SKM-1 (cell line): Measurements from ENCODE around the gene HIP1R.
A peak's percentile ranks its signal among the peaks of the same experiment; 100 is the strongest.
"Not testable (repeated sequence)": the region's sequence is repeated elsewhere in the genome, so short reads cannot be mapped to it uniquely, and the experiment has no call there.

Source experiments
- DNase-seq: peaks from one replicate; lab custom pipeline; 2025; ENCODE audit not compliant: unreplicated experiment; lab: John Stamatoyannopoulos, UW

HIP1R gene, protein sequence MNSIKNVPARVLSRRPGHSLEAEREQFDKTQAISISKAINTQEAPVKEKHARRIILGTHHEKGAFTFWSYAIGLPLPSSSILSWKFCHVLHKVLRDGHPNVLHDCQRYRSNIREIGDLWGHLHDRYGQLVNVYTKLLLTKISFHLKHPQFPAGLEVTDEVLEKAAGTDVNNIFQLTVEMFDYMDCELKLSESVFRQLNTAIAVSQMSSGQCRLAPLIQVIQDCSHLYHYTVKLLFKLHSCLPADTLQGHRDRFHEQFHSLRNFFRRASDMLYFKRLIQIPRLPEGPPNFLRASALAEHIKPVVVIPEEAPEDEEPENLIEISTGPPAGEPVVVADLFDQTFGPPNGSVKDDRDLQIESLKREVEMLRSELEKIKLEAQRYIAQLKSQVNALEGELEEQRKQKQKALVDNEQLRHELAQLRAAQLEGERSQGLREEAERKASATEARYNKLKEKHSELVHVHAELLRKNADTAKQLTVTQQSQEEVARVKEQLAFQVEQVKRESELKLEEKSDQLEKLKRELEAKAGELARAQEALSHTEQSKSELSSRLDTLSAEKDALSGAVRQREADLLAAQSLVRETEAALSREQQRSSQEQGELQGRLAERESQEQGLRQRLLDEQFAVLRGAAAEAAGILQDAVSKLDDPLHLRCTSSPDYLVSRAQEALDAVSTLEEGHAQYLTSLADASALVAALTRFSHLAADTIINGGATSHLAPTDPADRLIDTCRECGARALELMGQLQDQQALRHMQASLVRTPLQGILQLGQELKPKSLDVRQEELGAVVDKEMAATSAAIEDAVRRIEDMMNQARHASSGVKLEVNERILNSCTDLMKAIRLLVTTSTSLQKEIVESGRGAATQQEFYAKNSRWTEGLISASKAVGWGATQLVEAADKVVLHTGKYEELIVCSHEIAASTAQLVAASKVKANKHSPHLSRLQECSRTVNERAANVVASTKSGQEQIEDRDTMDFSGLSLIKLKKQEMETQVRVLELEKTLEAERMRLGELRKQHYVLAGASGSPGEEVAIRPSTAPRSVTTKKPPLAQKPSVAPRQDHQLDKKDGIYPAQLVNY

DNA sequence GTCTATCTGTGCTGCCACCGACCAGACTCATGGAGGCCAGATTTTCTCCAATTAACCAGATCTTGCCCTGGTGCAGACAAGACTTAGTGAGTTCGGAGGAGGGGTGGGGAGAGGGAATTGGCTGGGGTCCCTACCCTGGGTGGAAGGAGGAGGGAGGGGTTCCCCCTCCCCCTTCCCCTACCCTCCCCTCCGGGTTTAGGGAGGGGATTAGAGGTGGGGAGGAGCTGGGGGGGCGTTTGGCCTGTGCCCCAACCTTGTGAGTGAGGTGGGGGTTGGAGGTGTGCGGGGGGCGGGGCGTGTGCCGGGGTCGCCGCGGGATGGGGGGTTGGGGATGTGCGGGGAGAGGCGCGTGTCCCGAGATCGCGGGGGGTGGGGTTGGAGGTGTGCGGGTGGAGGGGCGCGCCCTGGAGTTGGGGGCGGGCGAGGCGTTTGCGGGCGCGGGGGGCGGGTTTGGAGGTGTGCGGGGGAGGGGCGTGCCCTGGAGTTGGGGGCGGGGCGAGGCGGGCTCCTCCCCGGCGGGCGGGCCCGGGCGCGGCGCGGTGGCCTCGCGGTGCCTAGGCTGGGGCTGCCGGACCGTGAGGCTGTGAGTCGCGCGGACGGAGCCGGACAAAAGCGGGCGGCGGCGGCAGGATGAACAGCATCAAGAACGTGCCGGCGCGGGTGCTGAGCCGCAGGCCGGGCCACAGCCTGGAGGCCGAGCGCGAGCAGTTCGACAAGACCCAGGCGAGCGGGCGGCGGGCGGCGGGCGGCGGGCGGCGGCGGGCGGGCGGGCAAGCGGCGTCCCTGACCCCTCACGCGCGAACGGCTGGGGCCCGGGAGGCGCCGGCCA is at the start of gene HIP1R:
Gene HIP1R (plus strand): TSS at position 537 of the 829 bp plus-strand sequence. CDS start 94 bp downstream, at position 631.
- no peak for DNase-seq

DNA sequence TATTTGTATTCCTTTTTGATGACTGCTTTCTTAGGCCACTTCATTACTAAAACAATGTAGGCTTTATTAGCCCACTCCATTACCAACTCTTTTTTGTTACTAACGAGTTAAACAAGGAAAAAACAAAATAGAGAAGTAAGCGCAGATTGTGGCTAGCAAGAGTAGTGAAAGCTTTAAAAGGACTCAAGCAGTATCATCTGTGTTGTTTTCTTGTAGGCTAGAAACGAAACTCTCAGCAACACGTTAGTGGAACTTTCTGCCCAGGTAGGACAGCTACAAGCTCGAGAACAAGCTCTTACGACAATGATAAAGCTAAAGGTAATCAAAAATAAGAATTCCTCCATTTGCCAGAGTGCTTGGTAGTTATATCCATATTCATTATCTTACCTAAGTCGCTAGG is 49.8 kb upstream of the HIP1R start:
- no peak for DNase-seq

DNA sequence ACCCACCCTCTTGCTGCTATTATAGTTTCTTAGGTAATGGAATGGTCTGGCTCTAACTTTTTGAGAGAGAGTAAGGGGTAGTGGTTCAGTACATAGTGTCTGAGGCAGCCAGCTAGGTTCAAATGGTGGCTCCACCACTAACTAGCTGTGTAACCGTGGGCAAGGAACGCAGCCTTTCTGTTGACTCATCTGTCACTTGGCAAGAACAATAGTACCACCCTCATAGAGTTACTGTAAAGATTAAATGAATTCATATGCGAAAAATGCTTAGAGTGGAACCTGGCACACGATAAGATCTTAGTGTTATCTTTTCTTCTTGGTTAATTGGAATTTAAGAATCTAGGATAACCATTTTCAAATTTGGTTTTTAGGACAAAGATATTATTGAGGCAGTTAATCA is 46.9 kb upstream of the HIP1R start:
- DNase-seq, result no peak

DNA sequence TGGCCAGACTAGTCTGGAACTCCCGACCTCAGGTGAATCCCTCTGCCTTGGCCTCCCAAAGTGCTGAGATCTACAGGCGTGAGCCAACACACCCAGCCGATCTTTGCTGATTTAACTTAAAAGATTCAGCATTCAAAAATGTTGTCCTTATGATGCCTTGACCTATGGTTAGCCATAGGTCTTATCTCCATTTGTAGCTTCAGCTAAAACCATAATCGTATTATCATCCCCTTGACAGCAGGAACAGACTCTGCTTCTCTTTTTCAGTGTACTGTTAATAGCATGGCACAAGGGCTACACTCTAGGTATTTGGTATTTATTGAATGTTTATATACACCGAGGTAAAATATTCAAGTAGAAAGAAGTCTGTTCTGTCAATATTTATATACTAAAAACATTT is 45.6 kb upstream of the HIP1R start:
- no peak for DNase-seq

DNA sequence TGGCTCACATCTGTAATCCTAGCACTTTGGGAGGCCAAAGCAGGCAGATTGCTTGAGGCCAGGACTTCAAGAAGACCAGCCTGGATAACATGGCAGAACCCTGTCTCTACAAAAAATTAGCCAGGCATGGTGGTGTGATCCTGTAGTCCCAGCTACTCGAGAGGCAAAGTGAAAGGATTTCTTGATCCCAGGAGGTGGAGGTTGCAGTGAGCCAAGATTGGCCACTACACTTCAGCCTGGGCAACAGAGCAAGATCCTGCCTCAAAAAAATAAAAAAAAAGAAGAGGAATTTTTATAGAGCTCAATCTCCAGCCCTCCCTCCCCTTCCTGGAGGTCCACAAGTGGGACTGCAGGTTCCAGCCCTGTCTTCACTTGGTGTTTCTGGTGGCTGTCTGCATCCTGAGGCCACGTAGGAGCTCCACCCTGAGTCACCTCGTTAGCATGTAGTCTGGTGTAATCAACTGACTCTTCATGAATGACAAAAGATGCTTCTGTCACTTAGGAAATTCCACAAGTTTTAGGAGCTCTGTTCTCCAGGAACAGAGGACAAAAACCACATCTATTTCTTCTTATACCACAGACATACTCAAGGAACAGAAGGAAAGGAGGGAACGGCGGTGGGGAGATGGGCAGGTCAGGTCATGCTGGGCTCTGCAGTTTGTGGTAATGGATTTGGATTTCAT is 44.7 kb upstream of the HIP1R start:
- no peak for DNase-seq

DNA sequence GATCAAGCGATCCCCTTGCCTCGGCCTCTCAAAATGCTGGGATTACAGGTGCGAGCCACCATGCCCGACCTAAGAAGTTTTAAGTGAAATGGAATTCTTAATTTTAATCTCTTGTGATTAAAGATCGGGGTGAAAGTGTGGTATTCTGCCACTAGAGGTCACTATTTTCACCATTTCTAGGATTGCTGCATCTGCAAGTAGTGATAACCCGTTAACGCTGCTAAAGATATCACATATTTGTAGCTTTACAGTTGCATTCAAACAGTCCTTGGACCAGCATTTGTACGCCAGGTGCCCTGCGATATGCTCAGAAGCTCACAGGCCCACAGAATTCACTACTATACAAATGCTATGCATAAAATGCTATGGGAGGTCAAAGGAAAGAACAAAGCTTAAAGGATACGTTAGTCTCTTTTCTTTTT is 41.6 kb upstream of the HIP1R start:
- no peak for DNase-seq

DNA sequence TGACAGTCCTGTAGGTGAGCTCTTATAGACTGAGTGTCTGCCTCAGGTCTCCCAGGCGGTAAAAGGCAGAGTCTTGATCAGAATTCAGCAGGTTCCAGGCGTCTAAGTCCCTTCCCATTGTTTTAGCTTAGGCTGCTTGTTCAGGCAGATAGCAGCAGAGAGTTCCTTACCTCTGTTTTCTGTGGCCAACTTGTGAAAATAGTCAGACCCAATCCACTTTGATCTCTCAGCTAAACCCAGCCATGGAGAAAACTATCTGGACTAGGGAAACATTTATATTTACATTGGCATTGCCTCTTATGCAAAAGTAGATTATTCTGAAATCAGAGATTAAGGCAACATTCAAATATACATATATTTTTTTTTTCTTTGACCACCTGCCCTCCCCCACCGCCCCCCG is 39.5 kb upstream of the HIP1R start:
- no peak for DNase-seq

DNA sequence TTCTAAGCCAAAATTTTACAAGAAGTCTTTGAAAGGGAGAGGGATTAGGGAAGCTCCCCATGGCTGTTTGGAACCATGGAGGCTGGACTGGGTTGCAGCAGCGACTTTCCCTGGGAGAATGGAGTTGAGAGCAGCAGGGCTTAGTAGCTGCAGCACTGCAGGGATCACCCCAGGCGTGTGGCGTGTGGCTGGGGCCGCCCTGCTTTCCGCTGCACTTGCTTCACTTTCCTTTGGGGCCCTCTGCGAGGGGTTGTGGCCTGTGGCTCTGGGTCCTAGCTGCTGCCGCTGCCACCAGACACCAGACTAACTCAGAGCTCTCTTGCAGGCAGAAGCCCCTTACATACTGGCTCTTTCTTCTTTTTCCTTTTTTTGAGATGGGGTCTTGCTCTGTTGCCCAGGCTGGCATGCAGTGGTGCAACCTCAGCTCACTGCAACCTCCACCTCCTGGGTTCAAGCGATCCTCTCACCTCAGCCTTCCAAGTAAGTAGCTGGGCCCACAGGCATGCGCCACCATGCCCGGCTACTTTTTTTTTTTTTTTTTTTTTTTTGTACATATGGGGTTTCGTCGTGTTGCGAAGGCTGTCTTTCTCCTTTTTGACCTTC is 35.5 kb upstream of the HIP1R start:
- peak; percentile 35 for DNase-seq

DNA sequence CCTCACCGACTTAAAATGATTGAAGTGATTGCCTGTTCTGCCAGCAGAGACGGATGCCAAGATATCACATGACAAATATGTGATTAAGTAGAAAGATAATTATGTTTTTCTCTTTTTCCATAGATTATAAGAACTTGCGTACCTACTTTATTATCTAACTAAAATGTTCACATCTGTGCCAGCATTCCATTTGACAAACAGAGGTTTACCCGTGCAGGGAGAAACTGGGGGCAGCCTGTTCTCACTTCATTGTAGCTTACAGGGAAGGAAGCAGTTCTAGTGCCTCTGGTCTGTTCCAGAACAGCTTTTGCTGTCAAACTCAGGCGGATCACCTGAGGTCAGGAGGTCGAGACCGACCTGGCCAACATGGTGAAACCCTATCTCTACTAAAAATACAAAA is 31.3 kb upstream of the HIP1R start:
- DNase-seq, result no peak

DNA sequence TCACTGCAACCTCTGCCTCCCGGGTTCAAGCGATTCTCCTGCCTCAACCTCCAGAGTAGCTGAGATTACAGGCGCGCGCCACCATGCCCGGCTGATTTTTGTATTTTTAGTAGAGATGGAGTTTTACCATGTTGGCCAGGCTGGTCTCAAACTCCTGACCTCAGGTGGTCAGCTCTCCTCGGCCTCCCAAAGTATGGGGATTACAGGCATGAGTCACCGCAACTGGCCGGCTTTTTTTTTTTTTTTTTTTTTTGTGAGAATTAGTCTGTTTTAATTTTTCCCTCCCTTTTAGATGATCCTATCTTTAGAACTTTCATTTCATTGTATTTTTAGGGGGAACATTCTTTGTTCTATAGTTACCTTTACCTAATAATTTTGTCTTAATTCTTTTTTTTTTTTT is 30.3 kb upstream of the HIP1R start:
- not testable (repeated sequence) for DNase-seq

DNA sequence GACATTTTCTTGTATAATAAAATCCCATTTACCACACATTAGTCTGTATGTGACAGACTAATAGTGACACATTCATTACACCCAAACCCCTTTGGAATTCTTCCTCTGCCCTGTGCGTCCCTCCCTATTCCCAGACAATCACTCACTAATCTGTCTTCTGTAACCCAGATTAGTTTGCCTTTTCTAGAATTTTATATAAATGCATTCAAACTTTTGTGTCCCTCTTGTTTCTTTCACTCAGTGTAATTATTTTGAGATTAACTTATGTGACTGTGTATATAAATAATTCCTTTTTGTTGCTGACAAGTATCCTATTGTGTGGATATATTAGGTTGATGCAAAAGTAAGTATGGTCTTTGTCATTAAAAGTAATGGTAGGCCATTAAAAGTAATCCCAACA is 27.6 kb upstream of the HIP1R start:
- no peak for DNase-seq

DNA sequence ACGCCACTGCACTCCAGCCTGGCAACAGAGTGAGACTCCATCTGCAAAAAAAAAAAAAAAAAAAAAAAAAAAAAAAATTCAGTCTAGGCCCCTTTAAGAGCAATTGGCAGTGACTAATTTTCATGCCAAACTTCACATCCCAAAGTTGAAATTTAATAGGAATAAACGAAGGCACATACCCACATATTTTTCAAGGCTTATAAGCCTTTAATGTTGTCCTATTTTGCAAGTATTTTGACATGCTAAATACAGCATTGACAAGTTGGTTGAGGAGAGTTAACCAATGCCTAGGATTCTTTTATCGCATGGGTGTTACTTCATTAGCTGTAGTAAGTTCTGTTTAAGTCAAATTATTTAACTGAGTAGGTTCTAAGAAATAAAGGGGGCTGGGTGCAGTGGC is 23.5 kb upstream of the HIP1R start:
- DNase-seq, result no peak

DNA sequence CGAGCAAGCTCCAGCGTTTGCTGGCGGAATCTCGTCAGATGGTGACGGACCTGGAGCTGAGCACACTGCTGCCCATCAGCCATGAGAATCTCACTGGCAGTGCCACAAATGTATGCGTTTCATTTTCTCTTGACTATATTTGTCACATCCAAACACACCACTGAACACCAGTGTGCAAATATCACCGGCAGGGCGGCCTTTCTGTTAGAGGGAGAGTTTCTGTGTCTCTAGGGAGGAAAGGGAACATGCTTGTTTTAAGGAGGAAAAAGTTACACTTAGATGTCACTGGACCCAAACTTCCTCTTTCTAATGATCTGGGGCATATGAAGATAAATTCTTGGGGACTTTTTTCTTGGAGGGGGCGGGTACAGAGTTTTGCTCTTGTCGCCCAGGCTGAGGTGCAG is 21.9 kb upstream of the HIP1R start:
- DNase-seq, result no peak

DNA sequence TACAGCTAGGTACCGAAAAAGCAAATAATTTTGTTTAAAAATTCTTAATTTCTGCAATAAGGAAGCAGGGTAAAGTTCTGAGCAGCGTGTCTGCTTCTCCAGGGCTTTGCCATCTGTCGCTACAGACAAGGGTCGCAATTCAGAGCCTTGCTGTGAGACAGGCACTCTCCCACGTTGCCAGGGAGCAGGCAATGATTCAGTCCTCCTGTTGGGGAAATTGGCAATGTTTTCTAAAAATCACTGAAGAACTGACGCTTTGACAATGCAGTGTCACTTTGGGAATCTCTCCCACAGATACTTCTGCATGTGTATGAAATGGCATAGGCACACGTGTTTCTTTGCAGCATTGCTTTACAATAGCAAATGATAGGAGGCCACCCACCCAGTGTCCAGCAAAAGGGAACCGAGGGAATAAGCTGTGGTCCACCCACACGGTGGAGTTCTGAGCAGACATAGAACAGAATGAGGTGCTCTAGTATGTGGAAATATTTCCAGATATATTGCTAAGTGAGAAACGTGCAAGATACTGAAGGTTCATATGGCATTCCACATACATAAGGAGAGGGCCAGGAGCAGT is 16.0 kb upstream of the HIP1R start:
- DNase-seq, result no peak

DNA sequence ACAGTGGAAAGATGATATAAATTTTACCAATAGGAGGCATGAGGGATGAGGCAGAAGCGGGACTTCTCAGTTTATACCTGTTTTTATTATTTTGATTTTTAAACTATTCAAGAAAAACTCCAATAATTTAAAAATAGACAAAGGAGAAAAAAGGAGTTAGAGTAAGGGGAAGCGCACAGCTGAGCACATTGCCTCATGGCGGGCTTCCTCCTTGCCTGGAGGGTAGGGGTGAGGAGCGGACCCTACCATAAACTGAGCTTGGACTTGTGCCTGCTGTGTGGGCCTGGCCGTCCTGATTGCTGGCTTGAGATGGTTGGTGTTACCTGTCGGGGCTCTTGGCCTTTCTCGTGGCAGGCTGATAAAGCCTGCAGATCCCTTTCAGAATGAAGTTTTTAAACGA is 15.1 kb upstream of the HIP1R start:
- DNase-seq, result no peak

DNA sequence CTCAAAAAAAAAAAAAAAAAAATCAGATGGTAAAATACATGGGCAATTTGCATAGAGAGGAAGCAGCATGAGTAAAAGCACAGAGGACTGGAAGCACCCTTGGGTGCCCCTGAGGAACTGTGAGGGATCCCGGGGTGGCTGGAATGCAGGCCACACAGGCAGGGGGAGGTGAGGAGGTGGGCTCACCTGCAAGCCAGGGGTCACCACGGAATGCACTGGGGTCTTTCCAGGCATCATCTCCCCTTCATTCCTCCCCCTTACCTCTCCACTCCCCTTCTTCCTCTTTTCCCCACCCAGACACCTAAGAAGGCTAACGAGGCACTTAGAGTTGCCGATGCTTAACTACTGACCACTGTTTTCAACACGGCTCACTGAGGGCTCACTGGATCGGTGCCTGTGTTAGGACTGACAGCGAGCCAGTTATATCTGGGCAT is 14.4 kb upstream of the HIP1R start:
- no peak for DNase-seq

DNA sequence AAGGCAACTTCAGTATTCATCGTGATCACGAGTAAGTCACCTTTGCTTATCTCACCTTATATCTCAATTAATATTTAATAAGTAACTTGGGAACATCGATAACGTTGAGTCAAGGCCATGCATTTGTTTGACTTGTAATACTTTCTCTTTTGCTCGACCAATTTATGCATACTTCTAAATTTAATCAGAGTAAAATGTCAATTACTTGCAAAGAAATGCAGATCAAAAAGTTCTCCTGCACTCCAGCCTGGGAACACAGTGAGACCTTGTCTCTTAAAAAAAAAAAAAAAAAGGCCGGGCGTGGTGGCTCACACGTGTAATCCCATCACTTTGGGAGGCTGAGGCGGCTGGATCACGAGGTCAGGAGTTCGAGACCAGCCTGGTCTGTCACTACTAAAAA is 11.8 kb upstream of the HIP1R start:
- no peak for DNase-seq

DNA sequence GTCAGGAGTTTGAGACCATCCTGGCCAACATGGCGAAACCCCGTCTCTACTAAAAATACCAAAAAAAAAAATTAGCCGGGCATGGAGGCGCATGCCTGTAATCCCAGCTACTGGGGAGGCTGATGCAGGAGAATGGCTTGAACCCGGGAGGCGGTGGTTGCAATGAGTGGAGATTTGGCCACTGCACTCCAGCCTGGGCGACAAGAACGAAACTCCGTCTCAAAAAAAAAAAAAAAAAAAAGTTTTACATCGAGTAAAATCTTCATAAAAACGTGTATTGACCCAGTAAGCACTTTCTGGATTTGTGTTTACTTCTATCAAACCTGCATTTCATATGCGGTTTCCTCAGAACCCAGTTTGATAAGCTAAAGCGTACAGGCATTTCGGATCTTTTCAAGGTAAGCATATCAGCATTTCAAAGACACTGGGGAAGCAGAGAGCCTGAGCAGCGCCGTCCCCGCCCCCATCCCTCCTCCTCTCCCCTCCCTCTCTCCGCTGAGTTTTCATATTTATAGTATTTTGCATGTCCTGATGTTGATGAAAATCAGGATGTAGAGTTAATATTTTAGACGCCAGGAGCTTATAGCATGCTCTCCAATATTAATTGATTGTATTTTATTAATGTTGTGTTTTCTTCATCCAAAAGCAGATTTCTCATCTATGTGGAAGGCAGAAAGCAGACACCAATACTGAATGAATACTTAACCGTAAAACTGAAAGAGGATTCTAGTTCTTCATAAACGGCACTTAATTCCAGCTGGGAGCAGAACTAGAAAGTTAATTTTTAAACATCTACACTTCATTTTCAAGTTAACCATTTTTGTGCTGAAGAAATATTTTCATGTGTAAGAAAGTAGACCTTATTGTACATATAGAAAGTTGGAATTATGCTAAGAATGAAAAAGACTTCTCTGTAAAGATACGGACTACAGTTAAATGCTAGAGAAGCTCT is 9.2 kb upstream of the HIP1R start:
- DNase-seq, result no peak
